HG02571 (cell line): ENCODE data around the gene ESRRA.
A peak's percentile ranks its signal among the peaks of the same experiment; 100 is the strongest.

ENCODE experiments used
- ATAC-seq: cut with Tn5 transposase; IDR thresholded peaks from one replicate; pipeline ENCODE4 v1.9.1; 2021; ENCODE audit warnings: mild to moderate bottlenecking, moderate library complexity; ENCODE audit not compliant: unreplicated experiment

The ESRRA gene

DNA sequence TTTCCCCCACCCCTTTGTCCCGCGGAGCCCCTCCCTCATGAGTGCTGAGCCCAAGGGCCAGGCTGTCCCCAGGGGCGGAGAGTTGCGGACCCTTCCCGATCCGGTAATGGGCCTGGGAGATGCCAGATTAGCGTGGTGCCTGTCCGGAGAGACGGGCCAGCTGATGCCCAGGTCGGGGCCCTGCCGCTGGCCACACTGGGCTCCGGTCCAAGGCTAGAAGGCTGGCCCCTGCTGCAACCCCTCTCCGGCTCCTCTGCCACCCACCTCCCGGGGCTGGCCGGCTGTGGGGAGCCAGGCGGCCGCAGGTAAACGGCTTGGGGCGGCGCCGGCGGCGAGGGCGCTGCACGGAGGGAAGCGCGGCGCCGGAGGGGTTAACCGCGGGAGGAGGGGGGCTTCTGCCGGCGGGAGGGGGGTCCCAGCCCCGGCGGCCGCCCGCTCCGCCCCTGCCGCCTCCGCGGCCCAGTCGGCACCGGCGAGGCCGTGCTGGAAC, 14.0 kb upstream of the ESRRA start, which contains the start of gene KCNK4:
Gene KCNK4, plus strand, starts transcription at position 41 of the 490 bp plus-strand sequence. CDS start 1,717 bp downstream, outside the sequence.
- ATAC-seq: no peak

DNA sequence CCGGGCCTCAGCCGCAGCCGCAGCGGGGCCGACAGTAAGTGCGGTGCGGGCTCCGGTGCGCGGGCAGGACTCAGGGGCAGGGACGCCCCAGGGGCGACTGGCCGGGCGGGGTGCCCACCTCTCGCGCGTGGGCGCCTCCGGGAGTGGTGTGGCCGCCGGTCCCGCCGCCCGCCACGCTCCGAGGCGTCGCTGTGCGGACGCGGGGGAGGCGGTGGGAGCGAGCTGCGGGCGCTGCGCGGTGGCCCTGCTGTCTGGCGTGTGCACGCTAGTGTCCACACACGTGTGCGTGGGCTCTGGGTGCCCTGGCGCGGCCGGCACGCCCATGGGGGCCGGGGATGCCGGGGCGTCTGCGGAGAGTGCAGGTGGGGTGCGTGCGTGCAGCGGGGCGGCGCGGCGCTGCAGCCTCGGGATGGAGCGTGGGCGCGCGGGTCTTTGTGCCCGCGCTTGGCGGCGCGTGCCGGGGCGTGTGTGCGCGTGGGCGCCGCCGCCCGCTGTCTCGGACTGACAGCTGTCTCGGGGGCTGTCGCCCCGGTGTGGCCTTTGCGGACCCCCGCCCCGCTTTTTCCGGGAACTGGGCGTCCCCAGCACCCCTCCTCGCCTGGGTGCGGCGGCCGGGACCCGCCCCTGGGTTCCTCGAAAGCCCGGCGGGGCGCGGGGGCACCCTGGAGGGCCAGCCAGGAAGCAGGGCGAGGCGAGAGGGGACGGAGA, 13.4 kb upstream of the ESRRA start:
- ATAC-seq: no peak

GRCh38 chr11:64292460-64293254, 12.7 kb upstream of the ESRRA start:
- no peak for ATAC-seq

- no peak for ATAC-seq
Measured at GRCh38 chr11:64294774-64295173, 10.6 kb upstream of the ESRRA start.

GRCh38 chr11:64295760-64296159, 9.6 kb upstream of the ESRRA start:
- no peak for ATAC-seq

DNA sequence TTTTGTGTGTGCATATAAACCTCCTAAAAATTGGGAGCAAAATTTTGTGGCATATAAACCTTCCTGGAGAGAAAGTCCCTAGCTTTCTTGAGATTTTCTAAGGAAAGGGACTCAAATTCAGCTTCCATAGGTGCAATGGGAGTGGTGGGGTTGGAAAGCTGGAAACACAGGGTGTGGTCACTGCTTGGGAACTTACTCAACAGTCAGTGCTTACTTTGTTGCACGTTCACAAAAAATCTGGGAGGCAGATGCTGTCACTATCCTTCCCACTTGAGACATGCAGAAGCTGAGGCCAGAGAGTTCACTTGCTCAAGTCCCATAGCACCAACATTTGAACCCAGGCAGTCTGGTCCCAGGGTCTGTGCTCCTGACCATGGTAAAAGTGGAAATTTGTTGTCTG, 9.1 kb upstream of the ESRRA start:
- no peak for ATAC-seq

DNA sequence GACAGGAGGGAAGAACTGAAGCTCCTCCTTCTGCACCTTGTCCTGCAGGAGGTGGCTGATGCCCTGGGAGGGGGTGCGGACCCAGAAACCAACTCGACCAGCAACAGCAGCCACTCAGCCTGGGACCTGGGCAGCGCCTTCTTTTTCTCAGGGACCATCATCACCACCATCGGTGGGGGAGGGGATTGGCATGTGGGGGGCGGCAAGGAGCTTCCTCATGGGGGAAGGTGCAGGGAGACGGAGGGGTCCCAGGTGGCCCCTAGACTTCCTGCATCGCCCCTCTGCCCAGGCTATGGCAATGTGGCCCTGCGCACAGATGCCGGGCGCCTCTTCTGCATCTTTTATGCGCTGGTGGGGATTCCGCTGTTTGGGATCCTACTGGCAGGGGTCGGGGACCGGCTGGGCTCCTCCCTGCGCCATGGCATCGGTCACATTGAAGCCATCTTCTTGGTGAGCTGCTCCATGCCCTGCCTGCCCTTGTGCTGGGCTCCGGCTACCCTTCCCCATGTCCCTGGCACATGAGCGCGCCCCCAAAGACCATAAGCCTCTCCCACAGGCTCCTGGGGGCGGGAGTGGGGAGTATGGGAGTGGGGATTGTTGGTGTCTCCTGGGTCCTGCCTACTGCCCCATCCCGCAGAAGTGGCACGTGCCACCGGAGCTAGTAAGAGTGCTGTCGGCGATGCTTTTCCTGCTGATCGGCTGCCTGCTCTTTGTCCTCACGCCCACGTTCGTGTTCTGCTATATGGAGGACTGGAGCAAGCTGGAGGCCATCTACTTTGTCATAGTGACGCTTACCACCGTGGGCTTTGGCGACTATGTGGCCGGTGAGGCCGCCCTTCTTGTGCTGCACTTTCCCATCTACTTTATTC, 8.3 kb upstream of the ESRRA start:
- ATAC-seq: no peak

DNA sequence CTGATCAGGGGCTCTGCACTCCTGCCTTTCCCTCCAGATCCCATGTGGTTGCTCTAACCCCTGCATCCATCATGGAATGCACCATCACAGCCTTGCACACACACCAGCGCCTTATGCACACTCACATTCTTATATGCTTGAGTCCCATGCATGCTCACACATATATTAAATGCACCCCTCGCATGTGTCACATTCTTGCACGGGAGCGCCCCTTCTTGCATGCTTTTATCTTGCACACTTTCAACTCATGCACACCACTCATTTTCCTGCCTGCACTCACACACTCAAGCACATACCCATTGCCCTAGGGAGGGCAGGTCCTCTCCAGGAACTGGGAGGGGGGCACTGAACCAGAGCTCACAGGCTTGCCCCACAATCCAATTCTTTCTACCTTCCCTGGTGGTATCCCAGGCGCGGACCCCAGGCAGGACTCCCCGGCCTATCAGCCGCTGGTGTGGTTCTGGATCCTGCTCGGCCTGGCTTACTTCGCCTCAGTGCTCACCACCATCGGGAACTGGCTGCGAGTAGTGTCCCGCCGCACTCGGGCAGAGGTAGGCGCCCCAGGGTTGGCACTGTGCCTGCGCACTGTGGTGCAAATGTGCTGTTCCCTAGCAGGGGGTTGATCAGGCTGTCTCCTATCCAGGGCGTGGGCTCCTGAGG, 7.5 kb upstream of the ESRRA start:
- ATAC-seq: no peak

- no peak for ATAC-seq
Measured at GRCh38 chr11:64298966-64299846, 6.1 kb upstream of the ESRRA start.

DNA sequence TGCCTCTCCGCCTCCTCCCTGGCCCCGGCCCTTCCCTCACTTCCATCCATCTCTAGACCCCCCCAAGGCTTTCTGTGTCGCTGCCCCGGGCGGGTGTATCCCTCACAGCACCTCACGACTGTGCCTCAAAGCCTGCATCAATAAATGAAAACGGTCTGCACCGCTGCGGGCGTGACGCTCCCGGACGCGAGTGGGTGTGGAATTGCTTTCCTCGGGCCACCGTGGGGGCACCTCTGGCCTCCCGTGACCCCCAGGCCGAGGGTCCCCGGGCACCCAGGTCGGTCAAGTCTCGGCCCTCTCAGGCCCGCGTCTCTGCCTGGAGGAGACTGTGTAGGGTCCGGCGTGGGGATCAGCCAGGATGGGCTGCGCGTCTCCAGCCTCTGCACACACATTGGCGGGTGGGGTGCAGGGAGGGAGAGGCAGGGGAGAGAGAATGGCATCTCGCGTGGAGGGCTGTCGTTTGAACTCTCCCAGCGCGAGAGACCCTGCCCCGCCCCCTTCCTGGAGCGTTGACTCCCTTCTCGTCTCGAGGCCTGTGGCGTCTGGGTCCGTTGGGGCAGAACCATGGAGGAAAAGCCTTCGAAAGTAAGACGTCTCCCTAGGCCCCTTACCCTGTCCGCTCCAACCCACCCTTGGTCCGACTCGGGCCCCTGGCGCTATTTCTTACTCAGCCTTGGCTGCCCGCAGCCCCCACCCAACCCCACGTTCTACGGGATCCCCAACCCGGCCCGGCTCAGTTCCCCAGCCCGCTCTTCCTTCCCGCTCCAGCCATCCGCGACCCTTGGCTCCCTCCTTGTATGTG, 5.3 kb upstream of the ESRRA start, which contains the start of gene CATSPERZ:
Gene CATSPERZ, plus strand, starts transcription at position 512 of the 802 bp plus-strand sequence. Its CDS starts 53 bp downstream, at position 565.
- ATAC-seq: no peak

DNA sequence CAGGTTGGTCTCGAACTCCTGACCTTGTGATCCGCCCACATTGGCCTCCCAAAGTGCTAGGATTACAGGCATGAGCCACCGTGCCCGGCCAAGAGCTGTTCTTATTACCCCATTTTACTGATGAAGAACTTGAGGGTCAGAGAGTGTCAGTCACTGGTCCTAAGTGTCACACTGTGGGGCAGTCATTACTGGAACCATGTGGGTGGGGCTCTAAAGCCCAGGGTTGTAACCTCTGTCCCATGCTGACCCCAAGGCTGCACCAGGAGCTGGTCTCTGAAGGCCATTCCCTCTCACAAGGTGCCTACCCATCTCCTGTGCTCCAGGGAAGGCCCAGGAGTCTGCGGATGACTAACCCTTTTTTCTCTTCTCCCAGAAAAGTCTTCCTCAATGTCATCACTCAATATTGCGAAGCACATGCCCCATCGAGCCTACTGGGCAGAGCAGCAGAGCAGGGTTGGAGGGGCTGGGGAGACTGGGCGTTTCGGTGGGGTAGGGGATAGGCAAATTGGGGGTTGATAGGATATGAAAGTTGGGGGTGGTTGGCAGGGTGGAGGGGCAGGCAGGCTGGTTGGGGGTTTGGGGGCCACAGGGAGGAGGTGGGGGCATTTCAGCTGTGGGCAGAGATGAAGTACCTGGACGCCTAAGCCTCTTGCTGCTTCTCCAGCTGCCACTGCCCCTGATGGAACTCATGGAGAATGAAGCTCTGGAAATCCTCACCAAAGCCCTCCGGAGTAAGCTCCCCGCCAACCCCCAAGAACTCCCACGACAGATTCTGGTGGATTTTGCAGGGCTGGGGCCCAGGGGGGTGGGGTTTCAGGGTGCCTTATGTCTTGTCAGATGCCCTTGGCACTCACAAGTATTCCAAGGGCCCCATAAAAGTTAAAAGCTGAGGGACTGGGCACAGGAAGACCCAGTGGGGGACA, 2.0 kb upstream of the ESRRA start:
- ATAC-seq: no peak

GRCh38 chr11:64304032-64304315, 1.4 kb upstream of the ESRRA start:
- ATAC-seq: no peak

DNA sequence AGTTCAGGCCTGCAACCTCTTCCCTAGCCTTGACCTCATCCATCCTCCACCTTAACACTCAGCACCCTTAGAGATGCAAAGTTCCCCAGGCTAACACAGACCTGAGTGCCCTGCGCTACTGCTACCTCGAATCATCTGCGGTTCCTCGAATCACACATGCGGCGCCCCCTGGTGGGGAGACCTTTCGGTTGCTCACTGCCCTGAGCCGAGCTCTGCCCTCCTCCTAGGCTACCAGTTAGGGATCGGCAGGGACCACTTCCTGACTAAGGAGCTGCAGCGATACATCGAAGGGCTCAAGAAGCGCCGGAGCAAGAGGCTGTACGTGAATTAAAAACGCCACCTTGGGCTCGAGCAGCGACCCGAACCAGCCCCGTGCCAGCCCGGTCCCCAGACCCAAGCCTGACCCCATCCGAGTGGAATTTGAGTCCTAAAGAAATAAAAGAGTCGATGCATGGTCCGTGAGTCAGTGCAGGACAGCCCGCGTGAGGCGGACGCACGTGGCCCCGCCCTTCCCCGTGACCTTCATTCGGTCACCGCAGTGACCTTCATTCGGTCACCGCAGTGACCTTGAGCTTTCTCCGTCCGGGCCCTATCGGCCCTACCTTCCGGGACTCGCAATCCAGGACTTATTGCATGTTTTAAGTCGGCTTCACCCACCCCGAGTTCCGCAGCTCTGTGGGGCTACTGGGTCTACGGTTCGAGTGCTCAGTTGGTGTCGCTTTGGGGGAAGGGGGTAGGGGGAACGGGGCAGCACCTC, 830 bp upstream of the ESRRA start:
- ATAC-seq: peak; percentile 16

DNA sequence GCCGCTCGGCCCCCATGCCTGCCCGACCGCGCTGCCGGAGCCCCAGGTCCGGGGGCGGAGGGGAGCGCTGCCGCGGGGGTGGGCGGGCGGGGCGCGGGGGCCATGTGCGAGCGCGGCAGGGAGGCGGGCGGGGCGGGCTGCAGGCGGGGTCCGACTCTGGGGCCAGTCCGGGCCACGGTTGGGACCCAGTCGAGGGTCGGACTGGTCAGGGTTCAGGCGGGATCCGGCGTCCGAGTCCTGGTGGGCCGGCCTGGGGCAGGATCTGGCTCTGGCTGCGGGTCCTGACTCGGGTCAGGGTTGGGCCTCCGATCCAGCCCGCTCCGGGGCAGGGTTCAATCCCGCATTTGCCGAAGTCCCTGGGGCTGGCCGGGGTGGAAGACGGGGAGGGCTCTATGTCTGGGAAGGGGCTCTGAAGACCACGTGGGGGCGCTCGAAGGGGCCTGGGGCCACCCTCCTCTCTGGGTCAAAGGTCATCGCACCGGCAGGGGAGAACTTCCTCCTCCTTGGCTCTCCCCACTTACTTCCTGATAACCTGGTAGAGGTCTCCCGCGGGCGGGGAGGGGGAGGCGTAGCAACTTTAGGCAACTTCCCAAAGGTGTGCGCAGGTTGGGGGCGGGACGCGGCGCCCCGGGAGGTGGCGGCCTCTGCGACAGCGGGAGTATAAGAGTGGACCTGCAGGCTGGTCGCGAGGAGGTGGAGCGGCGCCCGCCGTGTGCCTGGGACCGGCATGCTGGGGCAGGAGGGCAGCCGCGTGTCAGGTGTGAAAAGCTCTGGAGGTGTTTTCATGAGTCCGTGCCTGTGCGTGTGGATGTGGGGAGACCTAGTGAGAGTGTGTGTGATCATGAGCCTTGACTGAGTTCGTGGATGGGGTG, 603 bp downstream of the ESRRA start:
- peak; percentile 22 for ATAC-seq

- ATAC-seq: no peak
Measured at GRCh38 chr11:64306563-64306875, 1.2 kb downstream of the ESRRA start.

GRCh38 chr11:64306876-64307622, 1.7 kb downstream of the ESRRA start:
- no peak for ATAC-seq
